Adrenal gland (tissue), 12 donors: Measurements from ENCODE around the gene SYMPK. TPM values are rescaled to one million over a fixed set of nuclear protein-coding genes. Genes with fewer than 3 reads are reported as not detected.

Experiments
- DNase-seq, 7 donors: peaks; one replicate each; pipeline ENCODE4 v3.0.0-alpha.2; 2019 to 2020
- H3K27ac ChIP-seq, 5 donors: fragments of 200-600 bp; sonication (generic) in 4 of 5; 1 replicate in 3 of 5; 2 replicates in 2 of 5; pipeline versions ENCODE4 v1.5.1 to v1.8.0; 2016 to 2020; ENCODE audit warnings: mild to moderate bottlenecking in 1 of 5
- H3K27me3 ChIP-seq: fragments of 200-600 bp; 2 replicates; pipeline ENCODE4 v1.8.0; 2021
- H3K36me3 ChIP-seq, 2 donors: fragments of 200-600 bp; replicated peaks in 1 of 2; 1 replicate in 1 of 2; 2 replicates in 1 of 2; pipeline versions ENCODE4 v1.5.1 to v1.8.0; 2018 to 2022
- H3K4me1 ChIP-seq, 2 donors: fragments of 200-600 bp; replicated peaks in 1 of 2; 1 replicate in 1 of 2; 2 replicates in 1 of 2; pipeline versions ENCODE4 v1.5.1 to v1.8.0; 2018 to 2021
- H3K4me3 ChIP-seq, 4 donors: fragments of 200-600 bp; sonication (generic) in 3 of 4; one replicate each; pipeline ENCODE4 v1.5.1; 2016 to 2018
- H3K9me3 ChIP-seq, 3 donors: fragments of 200-600 bp; sonication (generic) in 1 of 3; replicated peaks in 1 of 3; 1 replicate in 2 of 3; 2 replicates in 1 of 3; pipeline versions ENCODE4 v1.5.1 to v1.8.0; 2016 to 2021
- POLR2A ChIP-seq, 2 donors: fragments of 450-650 bp; IDR thresholded peaks; one replicate each; pipeline ENCODE4 v1.6.1; 2017; ENCODE audit warnings: antibody characterized with exemption in 2 of 2, mild to moderate bottlenecking in 2 of 2, moderate library complexity in 1 of 2
- WGBS, 4 donors: extraction: QIAGEN DNeasy Blood & Tissue Kit in 2 of 4; methylation state at CpG; one replicate each; pipeline versions ENCODE4 v1.1.5 to v1.1.7; 2013 to 2017; 5-methylcytosine and 5-hydroxymethylcytosine counted together
- intact Hi-C, 2 donors: fragments of 100-400 bp; cut with DNase I; formaldehyde crosslinking; loops; one replicate each; pipeline versions ENCODE4 v1.14.1 to v1.15.0; 2022 to 2023
- polyA plus RNA-seq, 3 donors: library from polyadenylated mRNA; stranded (reverse); fragments of 200-250 nt in 2 of 3; fragments of 350-450 nt in 1 of 3; fragmentation: Illumina TruSeq in 1 of 3; extraction: RNeasy Lipid Tissue Mini Kit (QIAGEN cat#74804) in 1 of 3; gene quantifications; one replicate each; pipeline ENCODE4 v1.2.3, GENCODE V29; 2013 to 2014
- total RNA-seq, 9 donors: library from RNA; depleted of rRNA in 4 of 9; stranded (reverse); fragments of >200 nt in 4 of 9; fragments of 120-200 nt in 1 of 9; fragmentation: NEBNext Ultra II Directional in 1 of 9; extraction: Animal tissue kit (Norgen Biotek cat#: 25700) in 1 of 9; gene quantifications; one replicate each; pipeline versions ENCODE4 v1.1.0 to v1.2.4, GENCODE V29; 2013 to 2023
- TF ChIP-seq, protein P1 (sequence below), 6 experiments: fragments of 450-650 bp in 4 of 6; fragments of 200-600 bp in 2 of 6; sonication (generic) in 1 of 6; IDR thresholded peaks; 1 replicate in 5 of 6; 2 replicates in 1 of 6; pipeline versions ENCODE4 v1.5.1 to v1.8.0; 2016 to 2021; ENCODE audit warnings: antibody characterized with exemption in 6 of 6, mild to moderate bottlenecking in 2 of 6, moderate library complexity in 1 of 6
- donor health status: healthy with polysubstance abuse.
- donor health status: Bipolar disorder and iron deficiency.
- donor health status: DM: yes; HTN: yes; CAD: no.
- donor health status: DM: no; HTN: no; CAD: no.
- donor health status: DM: no; HTN: no; CAD: no.
- donor health status: DM: yes; HTN: yes; CAD: no.

Gene SYMPK
- total and polyA plus RNA-seq, 12 donors: 32.2 to 313 (median 51.2) TPM

DNA sequence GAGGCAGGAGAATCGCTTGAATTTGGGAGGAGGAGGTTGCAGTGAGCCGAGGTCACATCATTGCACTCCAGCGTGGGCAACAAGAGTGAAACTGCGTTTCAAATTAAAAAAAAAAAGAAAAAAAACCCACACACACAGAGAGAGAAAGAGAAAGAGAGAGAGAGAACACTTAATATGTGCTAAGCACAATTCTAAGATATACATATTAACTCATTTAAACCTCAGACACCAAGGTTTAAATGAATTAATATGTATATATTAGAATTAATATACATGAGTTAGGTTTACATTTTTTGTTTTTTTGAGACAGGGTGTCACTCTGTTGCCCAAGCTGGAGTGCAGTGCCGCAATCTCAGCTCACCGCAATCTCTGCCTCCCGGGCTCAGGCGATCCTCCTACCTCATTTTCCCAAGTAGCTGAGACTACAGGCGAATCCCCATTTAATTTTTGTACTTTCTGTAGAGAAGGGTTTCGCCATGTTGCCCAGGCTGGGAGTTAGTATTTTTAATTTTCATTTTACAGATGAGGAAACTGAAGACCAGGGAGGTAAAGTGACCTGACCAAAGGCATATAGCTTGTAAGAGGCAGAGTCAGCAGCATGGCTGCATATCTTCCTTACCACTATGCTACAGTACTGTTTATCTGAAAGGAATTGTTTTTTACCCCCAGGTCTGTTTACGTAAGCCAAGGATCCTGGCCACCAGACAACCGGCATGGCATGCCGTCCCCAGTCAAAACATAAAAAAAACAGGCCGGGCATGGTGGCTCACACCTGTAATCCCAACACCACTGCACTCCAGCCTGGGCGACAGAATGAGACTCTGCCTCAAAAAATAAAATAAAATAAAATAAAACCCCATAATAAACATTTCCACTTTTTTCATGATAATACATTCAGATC lies 2.3 kb downstream of the SYMPK start:
- intact Hi-C loops: no loop called here
- H3K36me3 ChIP-seq: peaks cover 0 to 12% of the 10 kb centered on the region in 2 donors
- 82 to 91% (median 88%) methylated on average over 15 of the region's 15 CpGs for WGBS, 4 donors
- H3K27me3 ChIP-seq: peaks cover 11% of the 10 kb centered on the region
- no peak for TF ChIP-seq POLR2A (IDR thresholded peaks at IDR 0.05)
- TF ChIP-seq, protein P1, sequence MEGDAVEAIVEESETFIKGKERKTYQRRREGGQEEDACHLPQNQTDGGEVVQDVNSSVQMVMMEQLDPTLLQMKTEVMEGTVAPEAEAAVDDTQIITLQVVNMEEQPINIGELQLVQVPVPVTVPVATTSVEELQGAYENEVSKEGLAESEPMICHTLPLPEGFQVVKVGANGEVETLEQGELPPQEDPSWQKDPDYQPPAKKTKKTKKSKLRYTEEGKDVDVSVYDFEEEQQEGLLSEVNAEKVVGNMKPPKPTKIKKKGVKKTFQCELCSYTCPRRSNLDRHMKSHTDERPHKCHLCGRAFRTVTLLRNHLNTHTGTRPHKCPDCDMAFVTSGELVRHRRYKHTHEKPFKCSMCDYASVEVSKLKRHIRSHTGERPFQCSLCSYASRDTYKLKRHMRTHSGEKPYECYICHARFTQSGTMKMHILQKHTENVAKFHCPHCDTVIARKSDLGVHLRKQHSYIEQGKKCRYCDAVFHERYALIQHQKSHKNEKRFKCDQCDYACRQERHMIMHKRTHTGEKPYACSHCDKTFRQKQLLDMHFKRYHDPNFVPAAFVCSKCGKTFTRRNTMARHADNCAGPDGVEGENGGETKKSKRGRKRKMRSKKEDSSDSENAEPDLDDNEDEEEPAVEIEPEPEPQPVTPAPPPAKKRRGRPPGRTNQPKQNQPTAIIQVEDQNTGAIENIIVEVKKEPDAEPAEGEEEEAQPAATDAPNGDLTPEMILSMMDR (IDR thresholded peaks at IDR 0.05): no peak
- no peak overlapping the region for H3K4me3 ChIP-seq
- no peaks in the 10 kb centered on the region for H3K9me3 ChIP-seq
- H3K4me1 ChIP-seq: peaks cover 7 to 27% of the 10 kb centered on the region in 2 donors
- no peak for DNase-seq
- no peak overlapping the region for H3K27ac ChIP-seq

DNA sequence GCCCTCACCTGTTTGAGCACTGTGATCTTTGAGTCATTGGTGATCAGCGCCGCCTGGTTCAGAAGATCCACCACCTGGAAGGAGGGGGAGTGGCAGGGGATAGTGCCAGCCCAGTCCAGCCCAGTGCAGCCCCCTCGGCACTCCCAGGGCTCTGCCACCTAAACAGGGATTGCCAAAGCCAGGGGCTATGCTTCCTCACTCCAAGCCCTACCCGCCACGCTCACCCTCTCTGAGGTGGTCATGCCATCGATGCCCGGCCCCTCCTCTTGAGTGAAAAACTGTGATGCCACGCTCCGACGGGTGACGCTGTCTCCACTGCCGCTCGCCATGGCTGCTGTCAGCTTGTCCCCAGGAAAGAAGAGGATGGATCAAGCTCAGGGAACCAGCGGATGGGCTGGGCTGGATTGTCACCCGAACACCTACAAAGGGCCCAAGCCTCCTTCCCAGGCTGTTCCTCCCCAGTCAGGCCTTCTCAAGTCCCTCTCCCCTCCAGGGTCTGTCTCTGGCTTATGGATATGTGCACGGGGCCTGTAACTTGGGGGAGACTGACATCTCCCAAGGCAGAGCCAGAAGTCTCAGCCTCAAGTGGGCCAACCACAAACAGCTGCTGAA lies 8.7 kb downstream of the SYMPK start:
- no peaks in the 10 kb centered on the region for H3K9me3 ChIP-seq
- 90 to 96% (median 95%) methylated on average over 13 to 16 of the region's 16 CpGs for WGBS, 4 donors
- intact Hi-C loops: no loop called here
- H3K36me3 ChIP-seq: peaks cover 0 to 61% of the 10 kb centered on the region in 2 donors
- TF ChIP-seq, protein P1 (IDR thresholded peaks at IDR 0.05): no peak
- no peak for TF ChIP-seq POLR2A (IDR thresholded peaks at IDR 0.05)
- no peak for DNase-seq
- no peak overlapping the region for H3K27ac ChIP-seq
- H3K4me1 ChIP-seq: no peaks in the 10 kb centered on the region
- H3K27me3 ChIP-seq: no peaks in the 10 kb centered on the region
- no peak overlapping the region for H3K4me3 ChIP-seq

DNA sequence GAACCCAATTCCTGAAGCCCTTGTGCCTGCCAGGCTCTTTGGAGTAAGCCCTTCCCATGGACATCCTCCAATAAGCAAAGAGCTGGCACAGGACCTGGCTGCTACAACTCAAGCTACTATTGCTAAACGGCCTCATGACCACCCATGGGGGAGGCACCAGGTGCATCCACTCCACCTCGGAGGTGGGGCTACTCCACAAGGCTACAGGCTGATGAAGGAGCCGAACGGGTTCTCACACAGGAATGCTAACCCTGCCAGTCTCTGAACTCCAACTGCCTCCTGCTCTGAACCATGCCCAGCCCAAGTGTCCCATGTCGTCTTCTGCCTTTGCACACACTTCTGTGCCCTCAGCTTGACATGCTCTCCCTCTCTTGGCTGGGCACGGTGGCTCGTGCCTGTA lies 10.0 kb downstream of the SYMPK start:
- no peak for TF ChIP-seq POLR2A (IDR thresholded peaks at IDR 0.05)
- TF ChIP-seq, protein P1 (IDR thresholded peaks at IDR 0.05): no peak
- no peak overlapping the region for H3K4me3 ChIP-seq
- no peak overlapping the region for H3K27ac ChIP-seq
- 82 to 87% (median 83%) methylated on average over 7 of the region's 7 CpGs for WGBS, 4 donors
- no peaks in the 10 kb centered on the region for H3K27me3 ChIP-seq
- H3K36me3 ChIP-seq: peaks cover 0 to 66% of the 10 kb centered on the region in 2 donors
- intact Hi-C loops: no loop called here
- no peak for DNase-seq
- no peaks in the 10 kb centered on the region for H3K9me3 ChIP-seq
- H3K4me1 ChIP-seq: no peaks in the 10 kb centered on the region

DNA sequence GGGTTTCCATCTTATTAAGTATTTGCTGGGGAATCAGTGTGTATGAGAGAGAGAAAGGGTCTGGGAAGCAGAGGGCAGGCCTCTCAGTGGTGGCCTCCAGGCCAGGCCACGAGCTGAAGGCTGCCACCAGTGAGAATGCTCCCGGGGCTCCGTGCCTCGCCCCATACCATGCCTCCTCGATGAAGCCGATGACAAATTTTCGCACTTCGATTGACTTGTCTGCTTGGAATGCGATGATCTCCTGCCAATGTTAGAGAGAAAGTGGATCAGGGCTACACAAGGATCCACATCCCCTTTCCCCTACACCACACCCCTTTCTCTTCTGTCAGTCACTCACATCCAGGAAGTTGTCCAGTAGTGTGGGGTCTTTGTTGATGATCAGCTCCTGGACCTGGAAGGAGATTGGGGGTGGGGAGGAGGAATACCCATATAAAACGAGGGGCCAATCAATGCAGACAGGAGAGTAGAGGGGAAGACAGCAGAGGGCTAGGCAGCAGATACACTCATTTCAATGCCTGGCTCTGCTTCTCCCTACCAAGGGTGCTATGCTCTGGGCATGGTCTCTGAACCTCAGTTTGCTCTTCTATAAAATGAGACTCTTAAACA lies 10.7 kb downstream of the SYMPK start:
- Histone ChIP-seq H3K36me3 (peaks cover 0 to 73% of the 10 kb centered on the region in 2 donors), H3K9me3 (no peaks in the 10 kb centered on the region), H3K27me3 (no peaks in the 10 kb centered on the region), H3K4me3 (no peak overlapping the region), H3K4me1 (no peaks in the 10 kb centered on the region), H3K27ac (no peak overlapping the region)
- intact Hi-C loops: no loop called here
- TF ChIP-seq POLR2A (IDR thresholded peaks at IDR 0.05): no peak
- TF ChIP-seq, protein P1 (IDR thresholded peaks at IDR 0.05): no peak
- WGBS, 4 donors: 83 to 90% (median 89%) methylated on average over 10 of the region's 10 CpGs
- DNase-seq: no peak
